ENCODE measurements around the gene EEF1B2.
"Not testable (repeated sequence)": the region's sequence is repeated elsewhere in the genome, so short reads cannot be mapped to it uniquely, and the experiment has no call there.

The EEF1B2 gene

DNA sequence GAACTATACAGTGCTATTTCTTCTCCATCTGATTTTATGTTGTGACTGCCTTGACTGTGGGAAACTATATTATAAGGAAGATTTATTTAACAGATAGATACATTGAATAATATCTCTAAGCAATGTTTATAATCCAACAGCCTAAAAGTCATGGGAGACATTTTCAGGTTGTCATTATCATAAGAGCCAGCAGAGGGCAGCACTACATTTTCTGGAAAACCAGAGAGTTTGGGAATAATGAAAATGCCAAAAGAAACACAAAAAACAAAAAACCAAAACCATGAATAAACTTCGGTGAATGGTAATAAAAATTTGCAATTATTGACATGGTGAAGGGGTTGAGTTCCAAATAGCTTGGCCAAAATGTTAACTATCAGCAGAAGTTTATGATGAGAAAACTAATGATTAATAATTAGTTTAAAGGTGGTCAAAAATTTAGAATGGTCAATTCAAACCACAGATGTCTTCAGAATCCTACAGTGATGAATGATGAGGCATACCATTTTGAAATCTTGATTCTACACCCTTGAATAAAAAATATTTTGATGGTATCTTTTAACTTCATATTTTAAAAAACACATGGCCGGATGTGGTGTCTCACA, 4.7 kb downstream of the EEF1B2 start:
- DNase-seq (ENCODE audit: low read depth in 2 of 2): peak in 1 of 2 experiments; percentile 9

DNA sequence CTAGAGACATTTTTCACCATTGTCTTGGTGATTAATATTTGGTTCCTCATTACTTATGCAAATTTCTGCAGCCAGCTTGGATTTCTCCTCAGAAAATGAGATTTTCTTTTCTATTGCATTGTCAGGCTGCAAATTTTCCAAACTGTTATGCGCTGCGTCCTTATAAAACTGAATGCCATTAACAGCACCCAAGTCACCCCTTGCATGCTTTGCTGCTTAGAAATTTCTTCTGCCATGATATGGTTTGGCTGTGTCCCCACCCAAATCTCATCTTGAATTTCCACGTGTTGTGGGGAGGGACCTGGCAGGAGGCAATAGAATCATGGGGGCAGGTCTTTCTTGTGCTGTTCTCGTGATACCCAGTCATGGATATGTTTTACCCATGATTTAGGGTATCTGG, 8.5 kb downstream of the EEF1B2 start:
- not testable (repeated sequence) for DNase-seq (ENCODE audit: low read depth in 2 of 2)

DNA sequence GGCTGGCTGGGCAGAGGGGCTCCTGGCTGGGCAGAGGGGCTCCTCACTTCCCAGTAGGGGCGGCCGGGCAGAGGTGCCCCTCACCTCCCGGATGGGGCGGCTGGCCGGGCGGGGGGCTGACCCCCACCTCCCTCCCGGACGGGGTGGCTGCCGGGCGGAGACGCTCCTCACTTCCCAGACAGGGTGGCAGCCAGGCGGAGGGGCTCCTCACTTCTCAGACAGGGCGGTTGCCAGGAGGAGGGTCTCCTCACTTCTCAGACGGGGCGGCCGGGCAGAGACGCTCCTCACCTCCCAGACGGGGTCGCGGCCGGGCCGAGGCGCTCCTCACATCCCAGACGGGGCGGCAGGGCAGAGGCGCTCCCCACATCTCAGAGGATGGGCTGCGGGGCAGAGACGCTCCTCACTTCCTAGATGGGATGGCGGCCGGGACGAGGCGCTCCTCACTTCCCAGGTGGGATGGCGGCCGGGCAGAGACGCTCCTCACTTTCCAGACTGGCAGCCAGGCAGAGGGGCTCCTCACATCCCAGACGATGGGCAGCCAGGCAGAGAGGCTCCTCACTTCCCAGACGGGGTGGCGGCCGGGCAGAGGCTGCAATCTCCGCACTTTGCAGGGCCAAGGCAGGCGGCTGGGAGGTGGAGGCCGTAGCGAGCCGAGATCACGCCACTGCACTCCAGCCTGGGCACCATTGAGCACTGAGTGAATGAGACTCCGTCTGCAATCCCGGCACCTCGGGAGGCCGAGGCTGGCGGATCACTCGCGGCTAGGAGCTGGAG, 12.1 kb downstream of the EEF1B2 start:
- not testable (repeated sequence) for DNase-seq (ENCODE audit: low read depth in 2 of 2)

DNA sequence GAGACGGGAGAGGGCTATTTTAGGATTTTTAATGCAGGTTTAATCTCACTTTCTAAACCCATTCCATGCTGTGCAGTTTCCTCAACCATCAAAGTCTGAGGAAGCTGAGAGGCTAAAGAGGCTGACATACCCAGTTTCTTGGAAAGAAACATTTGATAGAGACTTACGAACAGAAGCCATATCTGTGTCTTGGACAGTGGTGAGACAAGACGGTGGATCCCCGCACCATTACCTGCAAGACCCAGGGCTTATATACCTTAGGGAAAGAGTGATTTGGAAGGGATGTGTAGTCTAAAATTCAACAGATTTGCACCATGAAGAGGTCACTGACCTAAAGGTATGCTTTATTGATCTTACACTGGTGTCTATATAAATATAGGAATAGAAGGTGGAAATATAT, 13.5 kb downstream of the EEF1B2 start:
- no peak for DNase-seq (ENCODE audit: low read depth in 2 of 2)

DNA sequence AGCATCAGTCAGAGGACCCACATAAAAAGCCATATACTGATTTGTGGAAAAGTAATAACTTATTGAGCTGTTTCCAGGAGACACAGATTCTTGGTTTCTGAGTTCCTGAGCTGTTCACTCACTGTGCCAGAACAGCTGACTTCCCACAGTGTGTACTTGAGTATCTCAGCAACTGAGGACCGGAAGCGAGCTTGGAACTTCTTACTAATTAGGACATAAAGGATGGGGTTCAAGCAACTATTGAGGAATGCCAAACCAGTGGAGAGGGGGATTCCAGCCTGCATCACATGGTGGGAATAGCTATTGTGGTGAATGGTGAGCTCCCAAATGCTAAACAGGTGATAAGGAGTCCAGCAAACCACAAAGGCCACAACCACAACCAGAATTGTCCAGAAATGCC, 16.4 kb downstream of the EEF1B2 start:
- DNase-seq (ENCODE audit: low read depth in 2 of 2): no peak

DNA sequence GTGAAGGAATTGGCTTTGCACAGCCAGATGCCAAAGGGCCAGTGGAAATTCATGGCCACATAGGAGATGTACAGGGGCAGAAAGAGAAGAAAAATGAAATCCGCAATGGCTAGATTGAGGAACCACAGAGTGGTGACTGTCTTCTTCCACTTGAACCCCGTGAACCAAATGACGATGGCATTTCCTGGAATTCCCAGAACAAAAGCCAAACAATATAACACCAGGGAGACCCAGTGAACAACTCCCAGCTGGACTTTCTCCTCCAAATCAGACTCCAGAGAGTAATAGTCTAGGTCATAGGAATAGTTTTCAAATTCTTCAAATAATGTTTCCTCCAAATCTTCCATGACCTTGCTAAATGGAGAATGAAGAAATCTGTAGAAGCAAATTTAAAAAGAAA, 17.2 kb downstream of the EEF1B2 start:
- no peak for DNase-seq (ENCODE audit: low read depth in 2 of 2)

DNA sequence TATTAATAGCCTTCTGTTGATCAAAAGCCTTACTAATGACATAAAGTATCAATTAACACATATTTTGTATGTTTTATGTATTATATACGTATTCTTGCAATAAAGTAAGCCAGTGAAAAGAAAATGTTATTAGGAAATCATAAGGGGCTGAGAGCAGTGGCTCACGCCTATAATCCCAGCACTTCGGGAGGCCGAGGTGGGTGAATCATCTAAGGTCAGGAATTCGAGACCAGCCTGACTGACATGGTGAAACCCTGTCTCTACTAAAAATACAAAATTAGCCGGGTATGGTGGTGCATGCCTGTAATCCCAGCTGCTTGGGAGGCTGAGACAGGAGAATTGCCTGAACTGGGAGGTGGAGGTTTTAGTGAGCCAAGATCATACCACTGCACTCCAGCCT, 21.8 kb downstream of the EEF1B2 start:
- not testable (repeated sequence) for DNase-seq (ENCODE audit: low read depth in 2 of 2)

DNA sequence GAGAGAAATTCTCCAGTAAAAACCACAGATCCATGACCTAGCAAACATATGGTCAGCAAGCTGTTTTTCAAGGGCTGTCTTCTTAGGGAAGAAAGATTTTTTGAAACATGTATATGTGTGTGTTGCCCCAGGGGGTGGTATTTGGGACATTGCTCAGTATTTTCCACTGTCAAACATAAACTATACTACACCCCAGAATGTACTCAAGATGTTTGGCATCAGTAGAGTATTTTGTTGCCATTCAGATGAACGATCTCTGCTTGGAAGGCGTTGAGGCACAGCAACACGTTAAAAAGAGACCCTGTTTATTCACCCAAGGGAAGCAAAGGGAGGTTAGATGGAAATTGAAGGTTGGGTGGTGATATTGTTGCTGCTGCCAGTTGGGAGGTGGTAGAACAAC, 30.0 kb downstream of the EEF1B2 start:
- DNase-seq (ENCODE audit: low read depth in 2 of 2): no peak

DNA sequence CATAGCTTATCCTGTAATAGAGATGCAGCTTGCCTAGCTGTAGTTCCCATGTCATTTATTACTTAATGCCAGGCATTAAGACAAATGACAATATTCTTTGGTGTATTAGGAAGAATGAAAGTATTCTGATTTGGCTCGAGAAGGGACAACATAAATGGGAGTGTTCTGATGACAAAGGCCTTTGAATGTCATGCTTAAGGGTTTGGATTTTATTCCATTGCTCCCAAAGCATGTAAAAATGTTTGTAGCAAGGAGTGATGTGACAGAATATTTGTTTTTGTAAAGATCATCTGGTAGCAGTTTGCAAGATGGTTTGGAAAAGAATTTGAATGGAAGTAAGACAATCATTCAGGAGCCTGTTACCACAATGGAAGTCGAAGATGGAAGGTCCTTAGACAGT, 30.4 kb downstream of the EEF1B2 start:
- no peak for DNase-seq (ENCODE audit: low read depth in 2 of 2)

DNA sequence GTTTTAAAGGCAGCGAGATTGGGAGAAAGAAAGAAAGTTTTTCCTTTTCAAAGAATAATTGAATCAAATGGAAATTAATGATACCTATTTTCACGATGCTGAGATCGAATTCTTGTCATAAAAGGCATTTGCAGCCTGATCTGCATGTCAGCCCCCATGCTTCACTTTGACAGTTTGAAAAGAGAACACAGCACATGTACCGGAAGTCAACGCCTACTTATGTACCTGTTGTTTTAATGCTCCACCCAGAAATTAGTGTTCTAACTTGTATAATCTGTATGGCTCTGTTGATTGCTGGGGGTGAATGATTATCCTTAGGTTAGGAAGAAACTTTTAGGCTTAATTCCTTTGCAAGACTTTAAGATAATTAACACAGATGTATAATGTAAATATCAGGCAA, 31.0 kb downstream of the EEF1B2 start:
- no peak for DNase-seq (ENCODE audit: low read depth in 2 of 2)

DNA sequence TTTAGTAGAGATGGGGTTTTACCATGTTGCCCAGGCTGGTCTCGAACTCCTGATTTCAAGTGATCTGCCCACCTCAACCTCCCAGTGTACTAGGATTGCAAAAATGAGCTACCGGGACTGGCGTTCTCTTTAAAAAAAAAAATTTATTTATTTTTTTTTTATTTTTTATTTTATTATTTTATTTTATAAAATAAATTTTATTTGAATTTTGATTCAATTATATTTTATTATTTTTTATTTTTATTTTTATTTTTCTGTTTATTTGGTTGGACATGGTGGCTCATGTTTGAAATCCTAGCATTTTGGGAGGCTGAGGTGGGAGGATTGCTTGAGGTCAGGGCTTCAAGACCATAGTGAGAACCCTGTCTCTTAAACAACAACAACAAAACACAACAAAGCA, 32.5 kb downstream of the EEF1B2 start:
- no peak for DNase-seq (ENCODE audit: low read depth in 2 of 2)

DNA sequence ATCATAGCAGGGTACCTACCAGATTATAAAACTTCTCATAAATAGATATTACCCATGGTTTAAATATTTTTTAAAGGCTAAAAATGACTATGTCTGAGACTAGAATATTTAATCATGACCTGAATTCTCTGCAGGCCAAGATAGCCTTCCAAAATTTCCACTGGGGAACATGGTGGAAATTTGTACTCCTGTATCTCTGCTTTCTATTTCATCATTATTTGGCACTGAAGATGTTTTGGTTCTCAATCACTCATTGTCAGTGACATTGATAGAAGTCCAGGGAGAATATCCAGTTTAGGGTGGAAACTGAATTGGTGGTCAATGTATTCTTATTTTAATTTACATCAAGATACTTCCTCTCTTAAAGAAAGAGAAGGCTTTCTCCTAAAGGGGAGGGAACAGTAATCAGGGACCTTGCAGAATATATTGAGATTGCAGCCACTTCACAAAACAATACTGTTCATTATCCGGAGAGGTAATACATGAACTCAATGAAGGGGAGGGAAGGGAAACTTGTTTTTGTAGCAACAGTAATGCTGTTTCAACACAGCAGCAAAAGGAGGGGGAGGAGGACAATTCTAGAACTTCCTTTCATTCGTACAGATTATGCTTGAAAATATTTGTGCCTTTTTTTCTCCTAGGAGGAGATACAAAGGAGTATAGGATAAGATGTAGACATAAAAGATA, 34.1 kb downstream of the EEF1B2 start:
- DNase-seq (ENCODE audit: low read depth in 2 of 2): no peak

DNA sequence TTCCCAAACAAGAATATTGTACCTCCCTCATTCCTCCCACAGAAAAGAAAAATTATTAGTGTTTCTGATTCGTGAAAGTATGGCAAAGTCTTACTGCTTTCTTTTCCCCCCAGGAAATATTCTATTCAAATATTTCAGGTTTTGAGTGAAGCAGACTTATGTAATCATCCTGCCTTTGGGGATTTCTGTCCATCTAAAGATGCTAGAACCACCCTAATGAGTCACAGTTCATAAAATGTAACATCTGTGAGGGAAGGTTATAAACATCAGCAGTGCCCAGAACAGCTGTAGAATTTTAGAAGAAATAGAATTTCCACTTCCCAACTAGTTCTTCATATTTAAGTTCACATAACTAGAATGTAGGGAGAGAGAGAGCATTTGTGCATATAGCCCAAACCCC, 39.0 kb downstream of the EEF1B2 start:
- no peak for DNase-seq (ENCODE audit: low read depth in 2 of 2)

DNA sequence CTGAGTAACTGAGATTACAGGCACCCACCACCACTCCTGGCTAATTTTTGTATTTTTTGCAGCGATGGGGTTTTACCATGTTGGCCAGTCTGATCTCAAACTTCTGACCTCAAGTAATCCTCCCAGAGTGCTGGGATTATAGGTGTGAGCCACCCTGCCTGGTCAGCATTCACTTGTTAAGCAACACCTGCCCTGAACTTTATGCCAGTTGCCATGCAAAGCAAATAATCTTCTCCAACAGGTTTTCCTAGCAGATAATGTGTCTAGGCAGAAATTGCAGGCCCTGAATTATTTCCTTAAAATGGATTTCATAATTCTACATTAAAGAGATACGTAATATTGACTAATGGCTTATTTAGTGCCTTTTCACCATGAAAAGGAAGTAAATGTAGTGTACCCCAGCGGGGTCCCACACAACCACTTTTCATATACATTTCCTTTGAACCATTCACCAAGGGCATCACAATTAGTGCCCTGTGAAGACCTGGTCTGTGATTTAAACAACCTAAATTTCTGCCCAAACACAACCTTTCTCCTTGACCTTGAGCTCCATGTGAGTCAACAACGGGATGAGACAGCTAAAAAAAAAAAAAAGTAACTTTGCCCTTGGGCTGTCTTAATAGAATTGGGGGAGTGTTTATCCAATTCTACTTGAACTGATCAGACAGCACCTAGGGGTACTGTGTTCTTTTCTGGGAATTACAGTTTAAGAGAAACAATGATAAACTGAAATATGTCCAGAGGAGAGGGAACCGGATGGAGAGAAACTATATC, 41.6 kb downstream of the EEF1B2 start:
- no peak for DNase-seq (ENCODE audit: low read depth in 2 of 2)

DNA sequence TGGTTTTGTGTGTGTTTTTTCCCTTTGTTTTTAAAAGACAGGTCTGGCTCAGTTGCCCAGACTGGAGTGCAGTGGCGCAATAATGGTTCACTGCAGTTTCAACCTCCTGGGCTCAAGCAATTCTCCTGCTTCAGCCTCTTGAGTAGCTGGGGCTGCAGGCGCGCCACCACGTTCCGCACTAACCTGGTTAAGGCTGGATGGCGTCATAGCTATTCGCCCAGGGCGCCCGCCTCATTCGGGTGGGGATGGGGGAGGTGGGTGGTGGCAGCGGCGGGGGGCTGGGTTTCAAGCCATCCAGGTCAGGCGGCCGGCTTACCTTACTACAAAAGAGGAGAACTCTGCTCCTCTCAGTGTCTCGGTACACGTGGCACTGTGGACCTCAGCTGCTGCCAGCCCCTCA, 42.8 kb downstream of the EEF1B2 start:
- DNase-seq (ENCODE audit: low read depth in 2 of 2): no peak

DNA sequence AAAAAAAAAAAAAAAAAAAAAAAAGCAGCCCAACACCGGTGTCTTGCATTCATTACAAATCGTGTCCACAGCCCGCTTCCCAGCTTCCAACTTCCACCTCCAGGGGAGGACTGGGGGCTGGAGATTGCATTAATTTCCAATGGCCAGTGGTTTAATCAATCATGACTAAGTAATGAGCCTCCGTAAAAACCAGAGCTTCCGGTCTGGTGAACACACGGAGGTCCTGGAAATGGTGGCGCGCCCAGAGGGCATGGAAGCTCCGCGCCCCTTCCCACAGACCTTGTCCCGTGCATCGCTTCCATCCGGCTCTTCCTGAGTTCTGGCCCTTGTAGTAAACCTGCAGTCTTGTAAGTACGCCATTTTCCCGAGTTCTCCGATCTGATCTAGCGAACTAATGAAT, 43.6 kb downstream of the EEF1B2 start:
- no peak for DNase-seq (ENCODE audit: low read depth in 2 of 2)

DNA sequence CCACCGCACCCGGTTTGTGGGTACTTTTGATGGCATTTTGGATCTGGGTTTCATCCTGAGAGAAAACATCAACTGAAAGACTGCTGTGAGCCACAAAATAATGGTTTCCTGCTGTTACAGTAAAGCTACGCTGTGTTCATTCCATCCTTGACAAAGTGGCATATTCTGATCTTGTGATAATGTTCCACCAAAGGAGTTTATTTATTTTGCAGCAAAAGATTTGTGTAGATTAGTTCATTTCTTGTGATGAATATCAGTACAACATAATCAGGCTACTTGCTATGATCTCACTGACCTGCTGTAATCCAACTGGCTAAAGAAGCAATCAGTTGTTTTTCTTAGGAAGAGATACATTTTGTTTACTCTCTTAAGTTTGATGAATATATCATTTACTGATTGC, 45.0 kb downstream of the EEF1B2 start:
- no peak for DNase-seq (ENCODE audit: low read depth in 2 of 2)

DNA sequence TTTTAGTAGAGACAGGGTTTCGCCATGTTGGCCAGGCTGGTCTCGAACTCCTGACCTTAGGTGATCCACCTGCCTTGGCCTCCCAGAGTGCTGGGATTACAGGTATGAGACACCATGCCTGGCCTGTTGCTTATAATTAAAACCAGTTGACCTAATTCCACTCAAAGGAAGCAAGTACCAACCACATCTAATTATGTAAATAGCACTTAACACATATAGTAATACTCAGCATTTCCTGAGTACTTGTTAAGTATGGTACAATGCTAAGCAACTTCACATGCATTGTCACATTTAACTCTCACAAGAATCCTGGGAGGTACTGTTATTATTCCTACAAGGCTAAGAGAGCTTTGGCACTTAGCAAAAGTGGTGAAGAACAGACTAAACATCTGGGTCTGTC, 47.6 kb downstream of the EEF1B2 start:
- DNase-seq (ENCODE audit: low read depth in 2 of 2): not testable (repeated sequence)

DNA sequence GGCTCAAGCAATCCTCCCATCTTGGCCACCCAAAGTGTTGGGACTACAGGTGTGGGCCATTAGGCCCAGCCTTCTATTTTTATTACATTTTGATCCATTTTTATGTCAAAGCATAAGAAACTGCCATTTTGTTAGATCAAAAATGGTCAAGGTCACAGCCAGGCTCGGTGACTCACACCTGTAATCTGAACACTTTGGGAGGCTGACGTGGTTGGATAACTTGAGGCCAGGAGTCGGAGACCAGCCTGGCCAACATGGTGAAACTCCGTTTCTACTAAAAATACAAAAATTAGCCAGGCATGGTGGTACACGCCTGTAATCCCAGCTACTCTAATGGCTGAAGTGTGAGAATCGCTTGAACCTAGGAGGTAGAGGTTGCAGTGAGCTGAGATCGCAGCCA, 49.2 kb downstream of the EEF1B2 start:
- no peak for DNase-seq (ENCODE audit: low read depth in 2 of 2)

DNA sequence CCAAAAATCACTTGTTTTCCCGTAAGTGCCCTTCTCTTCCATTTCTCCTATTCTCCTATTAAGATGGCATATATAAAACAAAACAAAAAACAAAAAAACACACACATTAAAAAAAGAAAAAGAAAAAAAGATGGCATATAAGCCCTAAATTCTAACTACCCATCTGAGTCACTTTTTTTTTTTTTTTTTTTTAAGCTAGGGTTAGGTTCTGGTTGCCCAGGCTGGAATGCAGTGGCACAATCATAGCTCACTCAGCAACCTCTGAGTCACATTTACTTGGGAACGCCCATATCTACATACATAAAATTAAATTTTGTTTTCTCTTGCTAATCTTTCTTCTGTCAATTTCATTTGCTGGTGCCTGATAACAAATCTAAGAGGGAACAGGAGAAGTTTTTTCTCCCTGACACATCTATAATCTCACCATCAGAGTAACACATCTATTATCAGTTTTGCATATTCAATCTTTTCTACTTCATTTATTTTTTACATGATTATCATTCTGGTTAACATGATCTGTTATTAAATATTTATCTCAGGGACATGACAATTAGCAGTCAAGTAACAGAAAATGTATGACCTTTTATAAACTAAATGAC, 52.1 kb downstream of the EEF1B2 start:
- DNase-seq (ENCODE audit: low read depth in 2 of 2): no peak

Data from fibroblast of skin of left biceps (primary cell).